A673 (cell line): ENCODE measurements around the gene KIF26A. TPM values are rescaled to one million over a fixed set of nuclear protein-coding genes. Genes with fewer than 3 reads are reported as not detected.
A peak's percentile ranks its signal among the peaks of the same experiment; 100 is the strongest.

Experiments used
- BruUV-seq: library from RNA; stranded (reverse); fragments of 400-500 nt; replicated peaks from 2 replicates; lab custom pipeline; 2021; lab: Mats Ljungman, UMichigan
- CTCF ChIA-PET: fragments of 300-600 bp; sonication (Branson Sonifier 250); formaldehyde crosslinking; loops from one replicate; lab custom pipeline; 2022; ENCODE audit warnings: antibody characterized with exemption; lab: Charles Lee
- POLR2A ChIA-PET: fragments of 300-600 bp; sonication (Branson Sonifier 250); formaldehyde crosslinking; loops from one replicate; lab custom pipeline; 2022; ENCODE audit warnings: antibody characterized with exemption; ENCODE audit not compliant: low non-redundant PET; lab: Charles Lee
- DNase-seq: peaks from one replicate; pipeline ENCODE4 v3.0.0-alpha.2; 2015; ENCODE audit warnings: low spot score
- H3K27ac ChIP-seq: fragments of 200-600 bp; sonication (generic); 2 replicates; pipeline ENCODE4 v1.5.1; 2016; ENCODE audit warnings: mixed run types, low read depth, mild to moderate bottlenecking, mixed read lengths, antibody characterized with exemption, low read length; ENCODE audit not compliant: poor library complexity, severe bottlenecking
- H3K27me3 ChIP-seq: fragments of 200-600 bp; sonication (generic); replicated peaks from 2 replicates; pipeline ENCODE4 v1.6.1; 2017; ENCODE audit warnings: mixed run types, low read depth, mild to moderate bottlenecking, mixed read lengths, antibody characterized with exemption, low read length; ENCODE audit not compliant: insufficient read depth, poor library complexity
- H3K36me3 ChIP-seq: fragments of 200-600 bp; sonication (generic); 2 replicates; pipeline ENCODE4 v1.6.1; 2016; ENCODE audit warnings: mixed run types, mild to moderate bottlenecking, mixed read lengths, antibody characterized with exemption, low read length; ENCODE audit not compliant: insufficient read depth, poor library complexity, severe bottlenecking
- H3K4me1 ChIP-seq: fragments of 200-600 bp; sonication (generic); 2 replicates; pipeline ENCODE4 v1.6.1; 2017; ENCODE audit warnings: mixed run types, mild to moderate bottlenecking, mixed read lengths, antibody characterized with exemption, low read length; ENCODE audit not compliant: insufficient read depth, poor library complexity, severe bottlenecking
- H3K4me3 ChIP-seq: fragments of 200-600 bp; sonication (generic); 2 replicates; pipeline ENCODE4 v1.5.1; 2016; ENCODE audit warnings: low read depth, mixed run types, mild to moderate bottlenecking, mixed read lengths, low read length; ENCODE audit not compliant: poor library complexity, severe bottlenecking
- H3K9me3 ChIP-seq: fragments of 200-600 bp; sonication (generic); 2 replicates; pipeline ENCODE4 v1.6.1; 2016; ENCODE audit warnings: mixed run types, low read depth, mild to moderate bottlenecking, mixed read lengths, antibody characterized with exemption, low read length; ENCODE audit not compliant: poor library complexity, severe bottlenecking
- CTCF ChIP-seq: fragments of 300-800, 200-600 bp; sonication (generic); conservative IDR thresholded peaks from 2 replicates; pipeline ENCODE4 v1.5.1; 2017; ENCODE audit warnings: low read depth, mild to moderate bottlenecking, antibody characterized with exemption, low read length, moderate library complexity, mixed read lengths
- EZH2 ChIP-seq: fragments of 200-600 bp; sonication (generic); IDR thresholded peaks from 2 replicates; pipeline ENCODE4 v1.6.1; 2017; ENCODE audit warnings: borderline replicate concordance, low read depth, mild to moderate bottlenecking, mixed read lengths, antibody characterized with exemption, low read length; ENCODE audit not compliant: poor library complexity, severe bottlenecking
- intact Hi-C: fragments of 100-400 bp; cut with micrococcal nuclease; formaldehyde crosslinking; loops from one replicate; pipeline ENCODE4 v1.10.0; 2022; ENCODE audit not compliant: unreplicated experiment
- total RNA-seq: library from RNA; stranded (reverse); gene quantifications from 2 replicates; pipeline ENCODE4 v1.2.3, GENCODE V29; 2021

The KIF26A gene
- total RNA-seq, 1 experiment from 2014 or later, result 11.5 TPM

- DNase-seq, result no peak
- peaks cover 30% of the 10 kb centered on the region for H3K27me3 ChIP-seq
Measured at GRCh38 chr14:104133496-104133895, 4.9 kb upstream of the KIF26A start.

GRCh38 chr14:104134061-104134965 is 4.1 kb upstream of the KIF26A start:
- Histone ChIP-seq H3K9me3 (peaks cover 12% of the 10 kb centered on the region), H3K4me3 (no peak overlapping the region), H3K27me3 (peaks cover 30% of the 10 kb centered on the region), H3K36me3 (no peaks in the 10 kb centered on the region), H3K4me1 (peaks cover 39% of the 10 kb centered on the region), H3K27ac (no peak overlapping the region)
- CTCF ChIA-PET, result no interaction called here
- intact Hi-C loops, result loop anchor here (5.0 to 10.0 kb wide), 2 partner anchors 210 to 327 kb away; no protein-coding TSS in a partner anchor
- DNase-seq, result peak; percentile 70
- no TSS peak for BruUV-seq
- POLR2A ChIA-PET, result no interaction called here
- TF ChIP-seq CTCF (no peak), EZH2 (no peak)

More at GRCh38 chr14:104133496-104133895, 4.9 kb upstream of the KIF26A start:
- CTCF ChIA-PET, result no interaction called here
- Histone ChIP-seq H3K4me1 (peaks cover 36% of the 10 kb centered on the region), H3K4me3 (no peak overlapping the region), H3K9me3 (peaks cover 13% of the 10 kb centered on the region), H3K36me3 (no peaks in the 10 kb centered on the region), H3K27ac (no peak overlapping the region)
- no peak for TF ChIP-seq EZH2
- no peak for TF ChIP-seq CTCF
- BruUV-seq, result no TSS peak
- POLR2A ChIA-PET, result no interaction called here
- intact Hi-C loops, result loop anchor here (5.0 to 10.0 kb wide), 2 partner anchors 211 to 326 kb away; no protein-coding TSS in a partner anchor

GRCh38 chr14:104135121-104135903 is 3.1 kb upstream of the KIF26A start:
- Histone ChIP-seq H3K36me3 (no peaks in the 10 kb centered on the region), H3K9me3 (peaks cover 2% of the 10 kb centered on the region), H3K27me3 (peaks cover 30% of the 10 kb centered on the region), H3K4me3 (peak overlapping the region; percentile 23), H3K27ac (no peak overlapping the region), H3K4me1 (peaks cover 49% of the 10 kb centered on the region)
- peak; percentile 47 for TF ChIP-seq CTCF
- peak; percentile 51 for TF ChIP-seq EZH2
- ChIA-PET POLR2A (no interaction called here), CTCF (no interaction called here)
- peak; percentile 63 for DNase-seq
- intact Hi-C loops, result loop anchor here (5.0 to 10.0 kb wide), 4 partner anchors 209 to 507 kb away; no protein-coding TSS in a partner anchor
- no TSS peak for BruUV-seq
